Tibial artery (tissue), 4 donors: Measurements from ENCODE around the gene PRDM8.
"Not testable (repeated sequence)": the region's sequence is repeated elsewhere in the genome, so short reads cannot be mapped to it uniquely, and the experiment has no call there.

Experiments
- DNase-seq, 2 donors: peaks; one replicate each; pipeline ENCODE4 v3.0.0-alpha.2; 2019
- H3K27ac ChIP-seq, 2 donors: fragments of 200-600 bp; sonication (generic) in 1 of 2; 1 replicate in 1 of 2; 2 replicates in 1 of 2; pipeline ENCODE4 v1.5.1; 2018 to 2019; ENCODE audit warnings: mild to moderate bottlenecking in 1 of 2
- H3K27me3 ChIP-seq, 2 donors: fragments of 200-600 bp; sonication (generic) in 1 of 2; one replicate each; pipeline versions ENCODE4 v1.5.1 to v1.6.0; 2016 to 2019
- H3K36me3 ChIP-seq, 3 donors: fragments of 200-600 bp; sonication (generic) in 2 of 3; one replicate each; pipeline ENCODE4 v1.5.1; 2016 to 2019; ENCODE audit warnings: mild to moderate bottlenecking in 2 of 3
- H3K4me1 ChIP-seq, 4 donors: fragments of 200-600 bp; sonication (generic) in 2 of 4; 1 replicate in 3 of 4; 2 replicates in 1 of 4; pipeline ENCODE4 v1.5.1; 2016 to 2019
- H3K4me3 ChIP-seq, 2 donors: fragments of 200-600 bp; sonication (generic) in 1 of 2; 1 replicate in 1 of 2; 2 replicates in 1 of 2; pipeline ENCODE4 v1.5.1; 2018 to 2019; ENCODE audit warnings: mild to moderate bottlenecking in 2 of 2
- H3K9me3 ChIP-seq, 3 donors: fragments of 200-600 bp; sonication (generic) in 1 of 3; one replicate each; pipeline ENCODE4 v1.5.1; 2016 to 2019
- intact Hi-C: fragments of 100-400 bp; cut with DNase I; formaldehyde crosslinking; loops from one replicate; pipeline ENCODE4 v1.15.0; 2023; ENCODE audit warnings: low total_unique reads
- TF ChIP-seq, protein P1 (sequence below), 2 experiments: fragments of 200-600 bp in 1 of 2; fragments of 450-650 bp in 1 of 2; IDR thresholded peaks; one replicate each; pipeline ENCODE4 v1.5.1; 2017 to 2019; ENCODE audit warnings: antibody characterized with exemption in 2 of 2, mild to moderate bottlenecking in 1 of 2, moderate library complexity in 1 of 2

Gene PRDM8

DNA sequence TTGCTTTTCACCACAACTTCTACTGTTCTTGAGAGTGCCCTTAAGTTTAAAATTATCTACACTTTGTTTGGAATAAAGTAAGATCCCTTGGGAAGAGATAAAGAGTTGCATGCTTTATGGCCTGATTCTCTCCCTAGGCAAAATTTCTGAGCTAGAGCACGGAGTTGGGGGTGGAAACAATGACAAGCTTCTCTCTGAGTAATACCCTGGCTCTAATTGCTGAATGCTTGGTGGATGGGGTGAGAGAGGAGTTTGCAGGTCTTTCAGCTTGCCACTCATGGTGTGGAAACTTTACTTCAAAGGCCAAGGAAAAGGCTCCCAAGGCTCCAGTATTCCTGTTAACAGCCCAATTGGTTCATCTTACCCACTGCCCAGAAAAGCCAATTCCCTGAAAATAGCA, 26.1 kb upstream of the PRDM8 start:
- Histone ChIP-seq H3K4me1 (no peaks in the 10 kb centered on the region), H3K36me3 (no peaks in the 10 kb centered on the region), H3K27ac (no peak overlapping the region), H3K4me3 (no peak overlapping the region), H3K9me3 (no peaks in the 10 kb centered on the region), H3K27me3 (no peaks in the 10 kb centered on the region)
- DNase-seq = no peak
- intact Hi-C loops = no loop called here
- TF ChIP-seq, protein P1, sequence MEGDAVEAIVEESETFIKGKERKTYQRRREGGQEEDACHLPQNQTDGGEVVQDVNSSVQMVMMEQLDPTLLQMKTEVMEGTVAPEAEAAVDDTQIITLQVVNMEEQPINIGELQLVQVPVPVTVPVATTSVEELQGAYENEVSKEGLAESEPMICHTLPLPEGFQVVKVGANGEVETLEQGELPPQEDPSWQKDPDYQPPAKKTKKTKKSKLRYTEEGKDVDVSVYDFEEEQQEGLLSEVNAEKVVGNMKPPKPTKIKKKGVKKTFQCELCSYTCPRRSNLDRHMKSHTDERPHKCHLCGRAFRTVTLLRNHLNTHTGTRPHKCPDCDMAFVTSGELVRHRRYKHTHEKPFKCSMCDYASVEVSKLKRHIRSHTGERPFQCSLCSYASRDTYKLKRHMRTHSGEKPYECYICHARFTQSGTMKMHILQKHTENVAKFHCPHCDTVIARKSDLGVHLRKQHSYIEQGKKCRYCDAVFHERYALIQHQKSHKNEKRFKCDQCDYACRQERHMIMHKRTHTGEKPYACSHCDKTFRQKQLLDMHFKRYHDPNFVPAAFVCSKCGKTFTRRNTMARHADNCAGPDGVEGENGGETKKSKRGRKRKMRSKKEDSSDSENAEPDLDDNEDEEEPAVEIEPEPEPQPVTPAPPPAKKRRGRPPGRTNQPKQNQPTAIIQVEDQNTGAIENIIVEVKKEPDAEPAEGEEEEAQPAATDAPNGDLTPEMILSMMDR (IDR thresholded peaks at IDR 0.05) = no peak

DNA sequence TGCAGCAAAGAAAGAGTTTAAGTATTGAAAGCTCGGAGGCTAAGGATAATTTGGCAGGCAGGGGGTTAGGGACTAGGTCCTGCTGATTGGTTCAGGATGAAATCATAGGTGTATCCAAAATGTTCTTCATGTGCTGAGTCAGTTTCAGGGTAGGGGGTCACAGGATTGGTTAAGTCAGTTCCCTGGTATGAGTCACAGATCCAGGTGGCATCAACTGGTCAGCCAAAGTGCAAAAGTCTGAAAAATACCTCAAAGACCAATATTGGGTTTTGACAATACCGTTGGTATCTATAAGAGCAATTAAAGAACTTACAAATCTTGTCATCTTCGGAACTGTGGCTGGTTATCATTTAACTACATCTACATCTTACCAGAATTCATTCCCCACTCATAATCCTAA, 25.6 kb upstream of the PRDM8 start:
- no peak overlapping the region for H3K27ac ChIP-seq
- no peaks in the 10 kb centered on the region for H3K9me3 ChIP-seq
- DNase-seq = no peak
- H3K36me3 ChIP-seq = no peaks in the 10 kb centered on the region
- intact Hi-C loops = no loop called here
- H3K27me3 ChIP-seq = no peaks in the 10 kb centered on the region
- no peak overlapping the region for H3K4me3 ChIP-seq
- TF ChIP-seq, protein P1 (IDR thresholded peaks at IDR 0.05) = no peak
- H3K4me1 ChIP-seq = no peaks in the 10 kb centered on the region

DNA sequence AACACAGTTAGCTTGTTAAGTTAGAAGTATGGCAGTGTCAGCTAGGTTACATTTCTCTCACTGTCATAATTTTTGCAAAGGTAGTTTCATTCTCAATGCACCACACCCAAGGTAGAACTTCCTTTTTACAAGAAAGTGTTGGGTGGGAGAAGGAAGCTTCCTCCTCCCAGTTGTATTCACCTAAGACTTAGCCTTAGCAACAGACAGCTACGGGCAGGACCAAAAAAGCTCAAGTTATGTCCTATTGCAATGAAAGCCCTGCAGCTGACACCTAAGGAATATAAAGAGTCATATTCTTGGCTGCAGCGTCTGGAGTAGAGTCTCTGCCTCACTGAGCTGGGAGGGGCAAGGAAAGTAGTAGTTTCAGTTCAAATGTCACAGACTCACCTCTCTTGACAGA, 25.1 kb upstream of the PRDM8 start:
- no peak for DNase-seq
- Histone ChIP-seq H3K9me3 (no peaks in the 10 kb centered on the region), H3K4me3 (no peak overlapping the region), H3K27ac (no peak overlapping the region), H3K27me3 (no peaks in the 10 kb centered on the region), H3K36me3 (no peaks in the 10 kb centered on the region), H3K4me1 (no peaks in the 10 kb centered on the region)
- intact Hi-C loops = no loop called here
- TF ChIP-seq, protein P1 (IDR thresholded peaks at IDR 0.05) = no peak

DNA sequence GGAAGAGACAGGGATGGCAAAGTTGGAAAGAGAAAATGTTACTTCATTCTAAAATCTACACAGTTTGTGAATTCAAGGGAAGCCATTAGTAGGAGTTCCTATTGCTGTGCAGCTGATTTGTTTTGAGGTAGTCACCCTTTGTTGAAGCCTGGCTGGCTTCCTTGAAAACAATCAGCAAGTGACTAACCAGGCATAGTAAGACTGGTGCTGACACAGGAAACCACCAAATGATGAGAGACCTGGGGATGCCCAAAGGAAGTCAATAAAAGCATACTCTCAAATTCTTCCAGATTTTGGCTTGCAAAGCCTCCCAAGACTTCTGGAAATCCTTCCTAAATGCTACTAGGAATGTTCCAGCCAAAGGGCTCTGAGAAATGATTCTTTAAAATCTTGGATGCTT, 23.9 kb upstream of the PRDM8 start:
- intact Hi-C loops = no loop called here
- no peaks in the 10 kb centered on the region for H3K4me1 ChIP-seq
- H3K36me3 ChIP-seq = no peaks in the 10 kb centered on the region
- H3K4me3 ChIP-seq = no peak overlapping the region
- TF ChIP-seq, protein P1 (IDR thresholded peaks at IDR 0.05) = no peak
- no peaks in the 10 kb centered on the region for H3K27me3 ChIP-seq
- no peak overlapping the region for H3K27ac ChIP-seq
- no peak for DNase-seq
- H3K9me3 ChIP-seq = no peaks in the 10 kb centered on the region

DNA sequence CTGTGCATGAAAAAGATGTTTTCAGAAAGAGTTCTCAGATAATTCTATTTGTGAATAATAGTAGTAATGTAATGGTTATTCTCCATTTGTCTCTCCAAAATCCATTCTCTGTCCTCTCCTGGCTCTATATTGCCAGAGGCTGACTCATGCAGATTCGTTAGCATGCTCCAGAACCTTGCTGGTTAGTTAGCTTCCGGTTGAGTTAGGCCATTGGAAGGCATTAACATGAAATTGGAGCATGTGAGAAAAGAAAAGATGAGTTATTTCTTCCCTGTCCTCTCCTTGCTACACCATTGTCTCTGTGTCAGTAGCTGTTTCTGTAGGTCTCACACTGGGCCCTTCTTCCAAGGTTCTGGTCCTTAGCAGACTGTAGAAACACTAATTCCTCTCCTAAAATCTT, 23.5 kb upstream of the PRDM8 start:
- no peaks in the 10 kb centered on the region for H3K27me3 ChIP-seq
- no peak for DNase-seq
- H3K27ac ChIP-seq = no peak overlapping the region
- peaks cover 0 to 4% (median 0%) of the 10 kb centered on the region in 3 donors for H3K9me3 ChIP-seq
- H3K4me1 ChIP-seq = no peaks in the 10 kb centered on the region
- no peak overlapping the region for H3K4me3 ChIP-seq
- intact Hi-C loops = no loop called here
- TF ChIP-seq, protein P1 (IDR thresholded peaks at IDR 0.05) = no peak
- no peaks in the 10 kb centered on the region for H3K36me3 ChIP-seq

DNA sequence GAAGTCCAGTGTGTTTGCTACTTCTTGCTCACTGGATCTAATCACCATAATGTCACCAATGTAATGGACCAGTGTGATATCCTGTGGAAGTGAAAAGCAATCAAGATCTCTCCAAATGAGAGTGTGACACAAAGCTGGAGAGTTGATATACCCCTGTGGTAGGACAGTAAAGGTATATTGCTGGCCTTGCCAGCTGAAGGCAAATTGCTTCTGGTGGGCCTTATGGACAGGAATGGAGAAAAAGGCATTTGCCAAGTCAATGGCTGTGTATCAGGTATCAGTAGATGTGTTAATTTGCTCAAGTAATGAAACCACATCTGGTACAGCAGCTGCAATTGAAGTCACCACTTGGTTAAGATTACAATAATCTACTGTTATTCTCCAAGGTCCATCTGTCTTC, 19.5 kb upstream of the PRDM8 start:
- H3K4me1 ChIP-seq, H3K27me3 ChIP-seq, H3K36me3 ChIP-seq, intact Hi-C loops, H3K27ac ChIP-seq, DNase-seq, H3K9me3 ChIP-seq, H3K4me3 ChIP-seq: not testable (repeated sequence)
